ES-I3 (cell line): ENCODE measurements around the gene CNTNAP2.
"Not testable (repeated sequence)": the region's sequence is repeated elsewhere in the genome, so short reads cannot be mapped to it uniquely, and the experiment has no call there.

ENCODE experiments used
- H3K36me3 ChIP-seq: 2 replicates; pipeline ENCODE4 v1.6.1; 2013; ENCODE audit warnings: mild to moderate bottlenecking, low read length, control low read depth, moderate library complexity; ENCODE audit not compliant: insufficient read depth
- H3K4me1 ChIP-seq: 2 replicates; pipeline ENCODE4 v1.6.1; 2013; ENCODE audit warnings: mild to moderate bottlenecking, control low read depth, low read length; ENCODE audit not compliant: insufficient read depth
- H3K9ac ChIP-seq: 2 replicates; pipeline ENCODE4 v1.6.1; 2013; ENCODE audit warnings: low read depth, mild to moderate bottlenecking, low read length, moderate library complexity
- H3K9me3 ChIP-seq: 2 replicates; pipeline ENCODE4 v1.6.1; 2013; ENCODE audit warnings: mild to moderate bottlenecking, low read length, moderate library complexity; ENCODE audit not compliant: control insufficient read depth, insufficient read depth

CNTNAP2 gene

DNA sequence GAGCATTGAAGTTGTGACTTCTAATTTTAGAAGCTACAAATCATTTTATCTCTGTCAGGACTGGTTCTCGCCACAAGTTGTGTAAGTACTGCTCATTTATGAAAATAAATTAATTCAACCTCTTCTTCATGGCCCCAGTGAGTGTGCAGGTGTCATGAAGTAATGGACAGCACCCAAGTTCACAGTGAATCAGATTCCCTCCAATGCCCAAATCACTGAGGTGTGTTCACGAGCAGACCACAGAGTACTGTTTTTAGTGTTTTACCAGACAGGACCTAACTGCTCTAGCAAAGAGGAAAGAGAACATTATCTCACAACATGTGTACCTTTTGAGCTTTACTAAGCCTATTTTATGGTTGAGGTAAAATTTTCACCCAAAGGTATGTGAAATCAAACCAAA lies 980.0 kb downstream of the CNTNAP2 start:
- no peaks in the 10 kb centered on the region for H3K36me3 ChIP-seq

DNA sequence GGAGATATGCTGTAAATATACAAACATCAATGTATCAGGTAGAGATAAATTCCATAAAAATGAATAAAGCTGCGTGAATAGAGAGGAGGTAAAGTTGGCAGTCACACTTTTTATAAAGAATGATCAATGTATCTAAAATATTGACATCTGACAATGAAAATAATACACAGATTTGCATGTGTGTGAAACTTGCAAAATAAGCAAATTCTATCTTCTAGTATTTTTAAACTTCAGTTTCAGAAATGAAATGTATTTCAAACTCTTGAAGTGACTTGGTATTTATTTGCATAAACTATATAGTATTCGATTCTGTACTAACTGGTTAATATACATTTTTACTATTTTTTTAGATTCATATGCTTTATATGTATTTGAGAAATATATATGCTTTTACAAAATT lies 986.6 kb downstream of the CNTNAP2 start:
- no peaks in the 10 kb centered on the region for H3K4me1 ChIP-seq
- H3K9me3 ChIP-seq, result no peaks in the 10 kb centered on the region
- no peak overlapping the region for H3K9ac ChIP-seq
- H3K36me3 ChIP-seq, result no peaks in the 10 kb centered on the region

More for the DNA sequence above, 980.0 kb downstream of the CNTNAP2 start:
- Histone ChIP-seq H3K4me1 (no peaks in the 10 kb centered on the region), H3K9me3 (no peaks in the 10 kb centered on the region), H3K9ac (no peak overlapping the region)

DNA sequence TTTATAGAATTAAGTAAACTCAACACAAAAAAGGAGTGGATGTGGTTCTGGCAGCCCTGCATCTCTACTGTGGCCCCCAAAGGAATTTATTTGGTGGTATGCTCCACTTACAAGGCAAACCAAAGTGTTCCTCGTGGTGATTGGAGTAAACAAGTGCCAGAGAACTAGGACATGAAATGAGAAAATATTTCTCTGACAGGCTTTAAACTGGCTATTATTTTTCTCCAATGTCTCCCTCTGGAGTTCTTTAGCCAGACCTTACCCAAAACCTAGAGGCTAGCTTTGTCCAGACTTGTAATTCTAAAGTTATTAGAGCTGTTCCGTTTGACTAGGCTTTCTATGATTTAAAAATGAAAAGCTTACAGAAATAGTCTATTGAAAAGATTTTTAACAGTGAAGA lies 990.1 kb downstream of the CNTNAP2 start:
- Histone ChIP-seq H3K4me1 (no peaks in the 10 kb centered on the region), H3K9ac (no peak overlapping the region), H3K9me3 (no peaks in the 10 kb centered on the region), H3K36me3 (no peaks in the 10 kb centered on the region)

DNA sequence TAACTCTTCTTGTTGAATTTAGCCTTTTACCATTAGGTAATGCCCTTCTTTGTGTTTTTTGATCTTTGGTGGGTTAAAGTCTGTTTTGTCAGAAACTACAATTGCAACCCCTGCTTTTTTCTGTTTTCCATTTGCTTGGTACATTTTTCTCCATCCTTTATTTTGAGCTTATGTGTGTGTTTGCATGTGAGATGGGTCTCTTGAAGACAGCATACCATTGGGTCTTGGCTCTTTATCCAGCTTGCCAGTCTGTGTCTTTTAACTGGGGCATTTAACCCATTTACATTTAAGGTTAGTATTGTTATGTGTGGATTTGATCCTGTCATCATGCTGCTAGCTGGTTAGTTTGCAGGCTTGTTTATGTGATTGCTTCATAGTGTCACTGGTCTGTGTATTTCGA lies 997.9 kb downstream of the CNTNAP2 start:
- H3K9me3 ChIP-seq, H3K9ac ChIP-seq, H3K4me1 ChIP-seq, H3K36me3 ChIP-seq: not testable (repeated sequence)

DNA sequence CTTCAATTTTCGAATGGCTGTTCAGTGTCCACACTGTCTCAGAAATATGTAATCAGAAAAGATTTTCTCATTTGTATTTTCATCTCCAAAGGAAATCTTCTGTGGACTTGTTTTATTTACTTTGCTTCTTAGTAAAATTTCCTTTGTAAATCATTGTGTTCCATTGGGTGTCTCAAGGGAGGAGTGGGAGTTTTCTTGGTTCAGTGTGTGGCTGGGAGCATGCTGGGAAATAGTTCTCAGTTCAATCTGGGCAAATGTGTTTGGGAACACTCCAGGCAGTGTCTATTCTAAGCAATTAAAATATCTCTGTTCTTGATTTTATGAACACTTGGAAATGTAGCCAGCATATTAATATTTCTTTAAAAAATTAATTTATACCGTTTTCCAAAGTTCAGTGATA lies 1019.8 kb downstream of the CNTNAP2 start:
- Histone ChIP-seq H3K4me1 (no peaks in the 10 kb centered on the region), H3K36me3 (no peaks in the 10 kb centered on the region), H3K9me3 (no peaks in the 10 kb centered on the region), H3K9ac (no peak overlapping the region)

DNA sequence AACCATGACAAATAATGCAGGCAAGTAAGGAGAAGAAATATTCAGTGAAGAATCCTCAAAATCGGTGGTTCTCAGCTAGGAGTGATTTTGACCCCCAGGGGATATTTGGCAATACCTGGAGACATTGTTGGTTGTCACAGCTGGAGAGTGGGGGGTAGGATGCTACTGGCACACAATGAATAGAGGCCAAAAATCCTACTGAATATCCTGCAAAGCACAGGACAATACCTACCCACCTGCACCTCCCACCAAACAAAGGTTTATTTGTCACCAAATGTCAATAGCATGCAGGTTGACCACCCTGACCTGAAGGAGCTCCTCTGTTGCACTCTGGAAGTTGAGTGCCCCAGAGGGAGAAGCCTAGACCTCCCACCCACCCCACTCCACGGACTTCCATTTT lies 1028.6 kb downstream of the CNTNAP2 start:
- H3K9me3 ChIP-seq, result no peaks in the 10 kb centered on the region
- no peak overlapping the region for H3K9ac ChIP-seq
- H3K36me3 ChIP-seq, result no peaks in the 10 kb centered on the region
- no peaks in the 10 kb centered on the region for H3K4me1 ChIP-seq

DNA sequence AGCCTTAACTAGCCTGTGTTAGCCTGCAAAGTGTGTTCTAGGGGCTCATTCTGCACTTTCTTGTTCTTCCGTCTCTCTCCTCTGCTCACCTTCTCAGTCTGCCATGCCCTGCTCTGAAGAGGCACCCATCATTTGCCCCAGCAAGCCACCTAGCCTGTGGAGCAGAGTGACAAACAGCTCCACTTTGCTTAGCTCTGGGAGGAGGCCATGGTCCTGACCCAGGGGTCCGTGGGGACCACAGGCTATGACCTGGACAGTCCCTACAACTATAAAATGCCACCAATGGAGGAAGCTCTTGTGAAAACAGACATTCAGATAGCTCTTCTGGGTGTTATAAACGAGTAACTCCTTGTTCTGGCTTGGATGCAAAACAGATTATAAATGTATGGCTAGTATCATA lies 1029.6 kb downstream of the CNTNAP2 start:
- Histone ChIP-seq H3K4me1 (no peaks in the 10 kb centered on the region), H3K9ac (no peak overlapping the region), H3K36me3 (no peaks in the 10 kb centered on the region), H3K9me3 (no peaks in the 10 kb centered on the region)

DNA sequence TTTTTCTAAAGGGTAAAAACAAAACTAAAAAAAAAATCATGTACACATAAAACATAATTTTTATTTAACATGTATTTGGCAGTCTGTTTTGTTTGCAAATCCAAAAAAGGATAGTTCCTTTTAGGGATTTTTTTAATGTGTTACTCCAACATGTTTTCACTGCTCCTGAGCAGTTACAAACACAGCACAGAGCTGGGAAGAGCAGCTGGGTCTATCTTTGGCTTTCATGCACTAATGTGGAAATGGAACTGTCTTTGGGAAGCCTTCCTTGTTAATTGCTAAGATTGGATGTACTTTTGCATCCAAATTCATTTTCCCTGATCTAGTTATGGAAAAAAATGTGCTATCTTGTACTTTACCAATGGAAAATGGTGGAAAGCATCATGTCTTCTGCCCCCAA lies 1035.1 kb downstream of the CNTNAP2 start:
- Histone ChIP-seq H3K36me3 (no peaks in the 10 kb centered on the region), H3K9me3 (no peaks in the 10 kb centered on the region), H3K9ac (no peak overlapping the region), H3K4me1 (no peaks in the 10 kb centered on the region)

DNA sequence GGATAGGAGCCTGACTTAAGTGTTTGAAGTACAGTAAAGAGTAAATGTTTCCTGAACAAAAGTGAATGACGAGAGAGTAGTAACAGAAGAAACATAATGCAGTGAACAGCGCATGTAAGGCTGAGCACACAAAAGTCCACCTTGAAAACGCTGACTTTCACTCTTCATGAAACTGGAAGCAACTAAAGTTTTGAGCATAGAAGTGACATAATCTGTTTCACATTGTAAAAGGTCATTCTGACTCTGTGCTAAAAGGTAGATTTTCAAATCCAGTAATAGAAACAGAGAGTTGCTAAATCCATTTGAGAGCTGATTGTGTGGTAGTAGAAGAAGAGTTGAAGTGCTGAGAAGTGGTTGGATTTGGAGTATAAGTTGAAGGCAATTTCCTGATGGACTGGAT lies 1037.0 kb downstream of the CNTNAP2 start:
- H3K9me3 ChIP-seq, result no peaks in the 10 kb centered on the region

DNA sequence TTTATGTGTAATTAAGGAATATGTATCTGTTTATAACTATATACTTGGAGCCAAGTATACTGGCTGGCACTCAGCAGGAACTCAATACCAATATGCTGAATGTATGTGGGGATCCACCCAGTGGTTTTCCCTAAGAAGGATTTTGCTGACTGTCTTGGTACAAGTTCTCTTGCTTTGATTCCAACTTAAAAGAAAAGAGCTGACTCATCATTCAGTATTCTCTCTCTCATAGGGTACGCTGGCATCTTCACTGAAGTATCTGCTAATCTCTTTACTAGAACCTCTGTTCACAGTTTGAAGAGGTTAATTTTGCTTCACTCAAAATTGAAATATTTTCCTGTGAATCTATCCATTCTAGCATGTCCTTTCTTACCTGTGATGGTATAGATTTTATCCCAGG lies 1044.8 kb downstream of the CNTNAP2 start:
- no peaks in the 10 kb centered on the region for H3K36me3 ChIP-seq
- no peaks in the 10 kb centered on the region for H3K4me1 ChIP-seq
- no peak overlapping the region for H3K9ac ChIP-seq
- H3K9me3 ChIP-seq, result no peaks in the 10 kb centered on the region

More for the DNA sequence above, 1037.0 kb downstream of the CNTNAP2 start:
- Histone ChIP-seq H3K9ac (no peak overlapping the region), H3K36me3 (no peaks in the 10 kb centered on the region), H3K4me1 (no peaks in the 10 kb centered on the region)

DNA sequence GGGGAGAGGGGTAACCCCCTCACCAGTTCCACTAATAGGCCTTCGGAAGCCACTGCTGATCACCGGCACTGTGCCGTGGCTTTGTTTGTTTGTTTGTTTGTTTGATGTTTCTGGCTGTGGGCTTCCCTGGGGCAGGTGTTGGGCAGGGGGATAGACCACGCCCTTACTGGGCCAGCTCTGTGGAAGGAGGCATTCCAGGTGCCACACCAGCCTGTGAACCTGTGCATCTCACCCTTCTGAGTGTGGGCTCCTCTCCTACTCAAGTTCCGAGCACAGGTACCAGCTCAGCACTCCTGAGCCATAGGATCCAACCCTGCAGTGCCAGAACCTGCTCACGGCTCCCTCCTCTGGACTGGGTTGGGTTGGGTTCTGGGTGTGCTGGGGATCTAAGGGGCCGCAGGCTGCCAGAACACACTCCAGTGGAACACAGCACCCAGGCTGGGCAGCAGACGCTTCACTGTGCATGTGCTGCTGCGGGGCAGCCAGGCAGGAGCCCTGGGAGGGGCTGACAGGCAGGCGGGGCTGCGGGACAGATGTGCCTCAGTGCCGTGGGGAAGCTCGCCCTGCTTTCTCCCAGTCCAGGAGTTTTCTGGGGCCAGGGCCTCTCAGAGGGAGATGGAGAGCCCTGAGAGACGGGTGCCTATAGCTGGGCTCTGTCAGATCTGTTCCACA lies 1053.9 kb downstream of the CNTNAP2 start:
- H3K9me3 ChIP-seq, result no peaks in the 10 kb centered on the region
- H3K36me3 ChIP-seq, result no peaks in the 10 kb centered on the region
- H3K4me1 ChIP-seq, result no peaks in the 10 kb centered on the region
- H3K9ac ChIP-seq, result no peak overlapping the region

DNA sequence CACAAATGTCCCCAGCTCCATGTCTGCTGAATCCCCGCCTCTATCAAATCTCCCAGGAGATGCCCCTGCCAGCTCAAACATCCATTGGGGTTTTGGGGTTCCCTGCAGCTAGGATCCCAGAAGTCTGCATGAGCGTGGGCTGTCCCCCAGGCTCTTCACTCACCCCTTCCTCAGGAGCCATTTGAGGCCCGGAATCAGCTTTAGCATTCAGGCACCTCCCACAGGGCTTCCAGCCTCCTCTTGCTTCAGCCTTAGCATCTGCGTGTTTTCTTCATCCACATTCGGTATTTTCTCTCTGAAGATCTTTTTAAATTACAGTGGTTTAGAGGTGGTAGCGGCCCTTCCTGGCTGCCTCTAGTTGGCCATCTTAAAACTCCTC lies 1054.4 kb downstream of the CNTNAP2 start:
- Histone ChIP-seq H3K36me3 (no peaks in the 10 kb centered on the region), H3K9me3 (no peaks in the 10 kb centered on the region), H3K4me1 (no peaks in the 10 kb centered on the region), H3K9ac (no peak overlapping the region)

DNA sequence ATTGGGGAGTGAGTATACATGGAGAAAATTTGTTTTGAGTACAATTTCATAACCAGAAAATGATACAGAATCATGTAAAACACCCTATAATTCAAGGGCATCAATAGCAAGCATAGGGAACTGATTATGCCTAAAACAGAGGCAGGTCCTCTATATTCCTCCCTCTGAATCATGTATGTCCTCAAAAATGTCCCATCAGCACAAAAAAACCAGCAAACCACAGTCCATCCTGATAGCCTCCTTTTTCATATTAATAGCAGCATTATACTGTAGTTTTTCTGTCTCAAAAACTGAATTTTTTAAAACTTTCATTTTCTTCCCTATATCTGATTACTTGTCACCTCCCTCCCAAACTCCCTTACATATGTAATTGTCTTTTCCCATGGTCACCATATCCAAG lies 1057.3 kb downstream of the CNTNAP2 start:
- Histone ChIP-seq H3K4me1 (no peaks in the 10 kb centered on the region), H3K36me3 (no peaks in the 10 kb centered on the region), H3K9ac (no peak overlapping the region), H3K9me3 (no peaks in the 10 kb centered on the region)

DNA sequence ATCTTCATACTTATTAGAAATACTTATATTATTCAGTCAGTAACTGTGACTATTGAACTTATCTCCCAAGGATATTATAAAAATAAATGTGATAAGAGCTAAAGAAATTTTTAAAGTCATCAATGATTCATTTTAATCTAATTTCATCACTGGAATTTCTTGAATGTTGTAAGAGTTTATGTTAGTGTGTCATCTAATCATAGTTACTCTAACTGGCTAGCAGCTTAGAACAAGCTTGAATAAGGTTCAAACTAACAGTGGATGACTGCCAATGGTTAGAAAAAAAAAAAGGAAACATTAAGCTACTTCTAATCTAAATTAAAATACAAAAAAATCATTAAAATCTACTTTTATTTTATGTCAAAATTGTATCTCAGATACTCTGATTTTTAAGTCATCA lies 1066.3 kb downstream of the CNTNAP2 start:
- no peaks in the 10 kb centered on the region for H3K9me3 ChIP-seq
- H3K4me1 ChIP-seq, result no peaks in the 10 kb centered on the region
- H3K9ac ChIP-seq, result no peak overlapping the region
- no peaks in the 10 kb centered on the region for H3K36me3 ChIP-seq

DNA sequence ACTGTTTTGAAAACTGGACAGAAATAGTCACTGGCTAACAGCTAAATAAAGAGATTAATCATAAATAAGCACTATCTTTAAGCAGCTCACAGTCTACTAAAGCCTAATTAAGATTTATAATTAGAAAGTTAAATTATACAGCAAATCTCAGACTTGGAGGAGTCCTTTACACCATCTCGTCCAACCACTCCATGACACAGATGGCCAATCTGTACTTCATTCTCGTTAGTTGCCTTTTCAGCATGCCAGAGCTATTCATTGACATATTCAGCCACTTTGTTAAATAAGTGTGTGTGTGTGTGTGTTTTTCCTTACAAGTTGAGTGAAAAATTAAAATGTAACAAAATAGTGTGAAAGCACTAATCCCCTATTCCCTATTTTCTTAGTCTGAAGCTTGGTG lies 1066.7 kb downstream of the CNTNAP2 start:
- Histone ChIP-seq H3K9ac (no peak overlapping the region), H3K36me3 (no peaks in the 10 kb centered on the region), H3K4me1 (no peaks in the 10 kb centered on the region), H3K9me3 (no peaks in the 10 kb centered on the region)

DNA sequence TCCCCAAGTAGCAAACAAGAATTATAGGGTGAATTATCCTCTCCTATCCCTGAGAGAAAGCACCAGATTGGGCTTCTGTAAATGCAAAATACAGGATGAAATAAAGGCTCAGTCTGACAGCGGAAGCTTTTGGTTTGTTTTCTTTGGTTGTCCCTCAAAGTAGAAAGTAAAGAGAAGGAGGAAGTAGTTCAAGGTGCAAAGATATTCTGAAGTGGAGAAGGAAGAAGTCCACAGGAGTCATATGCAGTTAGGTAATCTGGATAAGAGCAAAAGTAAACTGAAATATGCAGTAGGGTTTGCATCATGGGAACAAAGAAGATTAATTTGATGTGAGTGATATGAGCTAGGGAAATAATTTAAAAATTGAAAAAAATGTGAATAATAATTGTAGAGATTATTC lies 1071.9 kb downstream of the CNTNAP2 start:
- Histone ChIP-seq H3K4me1 (peaks cover 6% of the 10 kb centered on the region; the same call in 1 of the 2 replicates), H3K9ac (no peak overlapping the region), H3K9me3 (no peaks in the 10 kb centered on the region), H3K36me3 (no peaks in the 10 kb centered on the region)
